Measurements from ENCODE around the gene ST6GALNAC1. TPM values are rescaled to one million over a fixed set of nuclear protein-coding genes. Genes with fewer than 3 reads are reported as not detected.

The ST6GALNAC1 gene
- total and polyA plus RNA-seq, 4 experiments from 2014 or later, result 12.7 to 45.8 (median 14.4) TPM

GRCh38 chr17:76575570-76575969 is 68.0 kb downstream of the ST6GALNAC1 start:
- H3K36me3 Mint-ChIP-seq, result no peaks in the 10 kb centered on the region
- POLR2A ChIA-PET (ENCODE audit: partially characterized antibody), result interaction anchor here (0.6 kb wide), 1 partner anchor 118 kb away, joined by 3 read pairs; no protein-coding TSS in a partner anchor
- no peak for DNase-seq
- Histone ChIP-seq H3K4me1 (ENCODE audit: insufficient read depth, low read length) (no peaks in the 10 kb centered on the region), H3K27ac (ENCODE audit: low read depth, low read length) (no peak overlapping the region), H3K4me3 (ENCODE audit: low read length in 2 of 2) (no peak overlapping the region), H3K9me3 (ENCODE audit: control insufficient read depth in 1 of 2, low read length in 2 of 2) (no peaks in the 10 kb centered on the region), H3K27me3 (ENCODE audit: insufficient read depth, low read length) (no peaks in the 10 kb centered on the region), H3K36me3 (ENCODE audit: insufficient read depth, low read length) (no peaks in the 10 kb centered on the region)
- no peak overlapping the region for H3K27ac Mint-ChIP-seq
- no peaks in the 10 kb centered on the region for H3K27me3 Mint-ChIP-seq
- no peaks in the 10 kb centered on the region for H3K4me1 Mint-ChIP-seq
- no peaks in the 10 kb centered on the region for H3K9me3 Mint-ChIP-seq
- CTCF ChIA-PET (ENCODE audit: partially characterized antibody), result no interaction called here
- no peak overlapping the region for H3K4me3 Mint-ChIP-seq
- intact Hi-C loops (cut with micrococcal nuclease), result no loop called here

Other genes with a start within 250 kb of the ST6GALNAC1 start
- 10 to 100 TPM; 42.5 to 43.7 TPM for gene UBE2O, start 190.6 kb downstream of the ST6GALNAC1 start, total RNA-seq
- gene UBE2O, start 190.6 kb downstream of the ST6GALNAC1 start, polyA plus RNA-seq, result 10 to 100 TPM in 1 of 2 donors, 1 to 10 TPM in 1; 4.5 to 14.6 TPM
- not detected for gene AANAT, start 176.2 kb downstream of the ST6GALNAC1 start, total RNA-seq
- gene AANAT, start 176.2 kb downstream of the ST6GALNAC1 start, polyA plus RNA-seq, result not detected
- gene RHBDF2, start 142.3 kb downstream of the ST6GALNAC1 start, total RNA-seq, result 10 to 100 TPM; 50.0 to 62.2 TPM
- gene RHBDF2, start 142.3 kb downstream of the ST6GALNAC1 start, polyA plus RNA-seq, result 10 to 100 TPM in 1 of 2 donors, 1 to 10 TPM in 1; 5.4 to 15.2 TPM
- not detected for gene CYGB, start 106.0 kb downstream of the ST6GALNAC1 start, total RNA-seq
- not detected for gene CYGB, start 106.0 kb downstream of the ST6GALNAC1 start, polyA plus RNA-seq
- gene PRCD, start 103.7 kb downstream of the ST6GALNAC1 start, total RNA-seq, result not detected
- not detected for gene PRCD, start 103.7 kb downstream of the ST6GALNAC1 start, polyA plus RNA-seq
- 1 to 10 TPM; 3.3 to 3.6 TPM for gene ST6GALNAC2, start 57.9 kb downstream of the ST6GALNAC1 start, total RNA-seq
- gene ST6GALNAC2, start 57.9 kb downstream of the ST6GALNAC1 start, polyA plus RNA-seq, result 1 to 10 TPM in 1 of 2 donors, under 1 TPM in 1; 0.95 to 2.4 TPM
- gene MXRA7, start 67.2 kb upstream of the ST6GALNAC1 start, total RNA-seq, result 1 to 10 TPM; 6.3 to 9.2 TPM
- 10 to 100 TPM in 1 of 2 donors, 1 to 10 TPM in 1; 5.3 to 15.0 TPM for gene MXRA7, start 67.2 kb upstream of the ST6GALNAC1 start, polyA plus RNA-seq
- gene JMJD6, start 82.8 kb upstream of the ST6GALNAC1 start, total RNA-seq, result 10 to 100 TPM; 59.4 to 62.1 TPM
- gene JMJD6, start 82.8 kb upstream of the ST6GALNAC1 start, polyA plus RNA-seq, result 10 to 100 TPM; 22.1 to 40.7 TPM
- 10 to 100 TPM; 75.5 to 81.4 TPM for gene METTL23, start 83.1 kb upstream of the ST6GALNAC1 start, total RNA-seq
- 100 to 1,000 TPM; 134 to 156 TPM for gene METTL23, start 83.1 kb upstream of the ST6GALNAC1 start, polyA plus RNA-seq
- gene SRSF2, start 93.6 kb upstream of the ST6GALNAC1 start, total RNA-seq, result 100 to 1,000 TPM; 327 to 330 TPM
- gene SRSF2, start 93.6 kb upstream of the ST6GALNAC1 start, polyA plus RNA-seq, result 100 to 1,000 TPM in 1 of 2 donors, 10 to 100 TPM in 1; 67.6 to 111 TPM
- 10 to 100 TPM; 32.7 to 37.8 TPM for gene MFSD11, start 94.4 kb upstream of the ST6GALNAC1 start, total RNA-seq
- 10 to 100 TPM; 23.1 to 34.7 TPM for gene MFSD11, start 94.4 kb upstream of the ST6GALNAC1 start, polyA plus RNA-seq
- 1 to 10 TPM; 1.8 to 2.4 TPM for gene MGAT5B, start 224.6 kb upstream of the ST6GALNAC1 start, total RNA-seq
- gene MGAT5B, start 224.6 kb upstream of the ST6GALNAC1 start, polyA plus RNA-seq, result under 1 TPM in 1 of 2 donors, not detected in 1; 0.25 TPM